Measurements from ENCODE around the gene MNS1.

DNA sequence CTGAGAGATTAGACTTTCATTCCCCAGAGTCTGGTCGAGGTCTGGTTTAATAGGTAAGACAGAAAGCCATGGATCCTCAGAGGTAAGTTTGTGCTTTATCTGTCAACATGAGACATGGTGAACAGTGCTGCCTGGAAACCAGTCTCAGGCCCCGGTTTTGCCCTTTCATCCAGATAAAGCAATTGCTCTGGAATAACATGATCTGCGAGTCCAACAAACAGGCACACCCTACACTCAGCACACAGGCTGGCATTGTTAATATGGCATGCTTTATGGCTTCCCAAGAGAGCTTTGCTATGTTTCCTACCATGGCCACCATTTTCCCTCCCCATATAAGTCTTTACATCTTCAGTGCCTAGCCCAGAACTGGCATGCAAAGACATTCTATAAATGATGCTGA is 30.1 kb upstream of the MNS1 start:
- TF ChIP-seq, protein P1, sequence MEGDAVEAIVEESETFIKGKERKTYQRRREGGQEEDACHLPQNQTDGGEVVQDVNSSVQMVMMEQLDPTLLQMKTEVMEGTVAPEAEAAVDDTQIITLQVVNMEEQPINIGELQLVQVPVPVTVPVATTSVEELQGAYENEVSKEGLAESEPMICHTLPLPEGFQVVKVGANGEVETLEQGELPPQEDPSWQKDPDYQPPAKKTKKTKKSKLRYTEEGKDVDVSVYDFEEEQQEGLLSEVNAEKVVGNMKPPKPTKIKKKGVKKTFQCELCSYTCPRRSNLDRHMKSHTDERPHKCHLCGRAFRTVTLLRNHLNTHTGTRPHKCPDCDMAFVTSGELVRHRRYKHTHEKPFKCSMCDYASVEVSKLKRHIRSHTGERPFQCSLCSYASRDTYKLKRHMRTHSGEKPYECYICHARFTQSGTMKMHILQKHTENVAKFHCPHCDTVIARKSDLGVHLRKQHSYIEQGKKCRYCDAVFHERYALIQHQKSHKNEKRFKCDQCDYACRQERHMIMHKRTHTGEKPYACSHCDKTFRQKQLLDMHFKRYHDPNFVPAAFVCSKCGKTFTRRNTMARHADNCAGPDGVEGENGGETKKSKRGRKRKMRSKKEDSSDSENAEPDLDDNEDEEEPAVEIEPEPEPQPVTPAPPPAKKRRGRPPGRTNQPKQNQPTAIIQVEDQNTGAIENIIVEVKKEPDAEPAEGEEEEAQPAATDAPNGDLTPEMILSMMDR (IDR thresholded peaks at IDR 0.05) = no peak
- no peak for TF ChIP-seq POLR2A (IDR thresholded peaks at IDR 0.05)

Measured in gastroesophageal sphincter (tissue), 3 donors.